Upper lobe of left lung (tissue), 6 donors: ENCODE measurements around the gene GNPNAT1. TPM values are rescaled to one million over a fixed set of nuclear protein-coding genes. Genes with fewer than 3 reads are reported as not detected.

ENCODE experiments used
- ATAC-seq, 2 donors: fragments of 200-7000 bp; cut with Tn5 transposase; one replicate each; pipeline ENCODE4 v1.9.1; 2022; ENCODE audit warnings: mild to moderate bottlenecking in 2 of 2, moderate library complexity in 2 of 2; ENCODE audit not compliant: low FRiP score in 2 of 2
- DNase-seq, 2 donors: peaks; one replicate each; pipeline ENCODE4 v3.0.0-alpha.2; 2019 to 2020
- H3K27ac ChIP-seq, 4 donors: fragments of 200-600 bp; sonication (generic); one replicate each; pipeline ENCODE4 v1.5.1; 2016 to 2019
- H3K27me3 ChIP-seq, 4 donors: fragments of 200-600 bp; sonication (generic); one replicate each; pipeline ENCODE4 v1.5.1; 2017 to 2019
- H3K36me3 ChIP-seq, 4 donors: fragments of 200-600 bp; sonication (generic); one replicate each; pipeline ENCODE4 v1.5.1; 2016 to 2019
- H3K4me1 ChIP-seq, 4 donors: fragments of 200-600 bp; sonication (generic); one replicate each; pipeline ENCODE4 v1.5.1; 2018 to 2019
- H3K4me3 ChIP-seq, 4 donors: fragments of 200-600 bp; sonication (generic); one replicate each; pipeline ENCODE4 v1.5.1; 2017 to 2019; ENCODE audit warnings: mild to moderate bottlenecking in 2 of 4, moderate library complexity in 1 of 4
- H3K9me3 ChIP-seq, 4 donors: fragments of 200-600 bp; sonication (generic); one replicate each; pipeline ENCODE4 v1.5.1; 2018 to 2019
- EP300 ChIP-seq, 4 donors: sonication (generic); formaldehyde crosslinking; IDR thresholded peaks; one replicate each; pipeline ENCODE4 v1.5.1; 2017; ENCODE audit warnings: antibody characterized with exemption in 4 of 4, control low read depth in 2 of 4
- POLR2A ChIP-seq, 4 donors: fragments of 450-650 bp; IDR thresholded peaks; one replicate each; pipeline ENCODE4 v1.5.1; 2016 to 2017; ENCODE audit warnings: antibody characterized with exemption in 4 of 4, mild to moderate bottlenecking in 2 of 4
- POLR2AphosphoS5 ChIP-seq, 2 donors: sonication (generic); formaldehyde crosslinking; IDR thresholded peaks; one replicate each; pipeline ENCODE4 v1.5.1; 2017; ENCODE audit warnings: antibody characterized with exemption in 2 of 2
- WGBS, 2 donors: methylation state at CpG; one replicate each; pipeline ENCODE4 v1.1.5; 2017 to 2018; 5-methylcytosine and 5-hydroxymethylcytosine counted together
- total RNA-seq, 6 donors: library from RNA; depleted of rRNA in 4 of 6; stranded (reverse); fragments of >200 nt in 4 of 6; gene quantifications; one replicate each; pipeline versions ENCODE4 v1.1.0 to v1.2.1, GENCODE V29; 2016 to 2021
- TF ChIP-seq, protein P1 (sequence below), 6 experiments: fragments of 450-650 bp in 4 of 6; fragments of 200-600 bp in 2 of 6; sonication (generic) in 2 of 6; IDR thresholded peaks; one replicate each; pipeline ENCODE4 v1.5.1; 2016 to 2019; ENCODE audit warnings: antibody characterized with exemption in 6 of 6
- donor health status: DM: no; HTN: no; CAD: no; lungs with moderate emphysema.
- donor health status: DM: no; HTN: yes; CAD: no; lungs with severe emphysema.

Gene GNPNAT1
- 10 to 100 TPM in 3 of 6 donors, 1 to 10 TPM in 3; 2.1 to 18.8 (median 10.9) TPM for total RNA-seq

DNA sequence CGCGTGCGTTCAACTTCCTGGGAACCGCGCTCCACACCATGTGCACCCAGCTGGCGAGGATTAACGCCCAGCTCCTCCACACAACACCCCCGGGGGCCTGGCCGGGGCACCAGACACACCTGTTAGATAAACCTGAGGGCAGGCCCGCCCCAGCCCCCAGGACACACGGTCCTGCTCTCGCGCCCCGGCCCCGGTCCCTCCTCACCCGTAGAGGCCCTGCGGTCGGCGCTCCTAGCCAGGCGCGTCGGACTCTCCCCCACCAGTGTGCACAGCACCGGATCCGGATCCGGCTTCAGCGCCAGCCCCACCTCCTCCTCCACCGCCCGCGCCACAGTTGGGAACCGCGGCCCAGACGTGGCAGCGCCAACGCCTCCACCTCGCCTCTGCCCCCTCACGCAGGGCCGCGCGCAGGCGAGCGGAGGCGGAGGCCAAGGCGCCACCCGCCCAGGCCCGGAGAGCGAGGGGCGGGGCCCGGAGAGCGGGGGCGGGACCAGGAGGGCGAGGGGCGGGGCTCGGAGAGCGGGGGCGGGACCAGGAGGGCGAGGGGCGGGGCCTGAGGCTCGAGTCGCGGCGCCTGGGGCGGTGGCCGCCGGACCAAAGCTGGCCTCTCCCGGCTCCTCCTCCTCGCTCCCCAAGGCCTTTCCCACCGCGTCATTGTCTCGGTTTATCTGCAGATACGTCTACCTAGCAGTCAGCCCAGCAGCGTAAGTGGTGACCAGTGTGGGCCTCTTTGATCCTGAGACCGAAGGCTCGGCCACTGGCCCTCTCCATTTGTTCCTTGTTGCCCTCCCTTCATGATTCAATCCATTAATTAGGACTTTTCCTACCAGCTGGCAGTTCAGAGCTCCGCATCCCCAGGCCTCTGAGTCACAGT lies at the start of gene GNPNAT1:
Gene GNPNAT1 (minus strand): TSS at position 385 of the 874 bp plus-strand sequence. CDS start 6,957 bp downstream, outside the sequence.
- DNase-seq = peak; percentile 88 to 97
- Histone ChIP-seq H3K4me3 (peak within 1 kb of the TSS; percentile 77 to 84 (median 83)), H3K36me3 (no peaks in the 10 kb centered on the region), H3K9me3 (no peaks in the 10 kb centered on the region), H3K27me3 (no peaks in the 10 kb centered on the region), H3K27ac (peak within 1 kb of the TSS; percentile 83 to 92 (median 90)), H3K4me1 (peaks cover 8 to 21% (median 16%) of the 10 kb centered on the region in 4 donors)
- peak; percentile 97 to 98 for ATAC-seq
- peak in 2 of 4 donors; percentile 39 to 72 for TF ChIP-seq POLR2A (IDR thresholded peaks at IDR 0.05)
- TF ChIP-seq, protein P1, sequence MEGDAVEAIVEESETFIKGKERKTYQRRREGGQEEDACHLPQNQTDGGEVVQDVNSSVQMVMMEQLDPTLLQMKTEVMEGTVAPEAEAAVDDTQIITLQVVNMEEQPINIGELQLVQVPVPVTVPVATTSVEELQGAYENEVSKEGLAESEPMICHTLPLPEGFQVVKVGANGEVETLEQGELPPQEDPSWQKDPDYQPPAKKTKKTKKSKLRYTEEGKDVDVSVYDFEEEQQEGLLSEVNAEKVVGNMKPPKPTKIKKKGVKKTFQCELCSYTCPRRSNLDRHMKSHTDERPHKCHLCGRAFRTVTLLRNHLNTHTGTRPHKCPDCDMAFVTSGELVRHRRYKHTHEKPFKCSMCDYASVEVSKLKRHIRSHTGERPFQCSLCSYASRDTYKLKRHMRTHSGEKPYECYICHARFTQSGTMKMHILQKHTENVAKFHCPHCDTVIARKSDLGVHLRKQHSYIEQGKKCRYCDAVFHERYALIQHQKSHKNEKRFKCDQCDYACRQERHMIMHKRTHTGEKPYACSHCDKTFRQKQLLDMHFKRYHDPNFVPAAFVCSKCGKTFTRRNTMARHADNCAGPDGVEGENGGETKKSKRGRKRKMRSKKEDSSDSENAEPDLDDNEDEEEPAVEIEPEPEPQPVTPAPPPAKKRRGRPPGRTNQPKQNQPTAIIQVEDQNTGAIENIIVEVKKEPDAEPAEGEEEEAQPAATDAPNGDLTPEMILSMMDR (IDR thresholded peaks at IDR 0.05) = no peak
- TF ChIP-seq POLR2AphosphoS5 (IDR thresholded peaks at IDR 0.05) = peak; percentile 79 to 88
- TF ChIP-seq EP300 (IDR thresholded peaks at IDR 0.05) = no peak
- 5 to 24% methylated on average over 4 to 35 of the region's 74 CpGs for WGBS, 2 donors

DNA sequence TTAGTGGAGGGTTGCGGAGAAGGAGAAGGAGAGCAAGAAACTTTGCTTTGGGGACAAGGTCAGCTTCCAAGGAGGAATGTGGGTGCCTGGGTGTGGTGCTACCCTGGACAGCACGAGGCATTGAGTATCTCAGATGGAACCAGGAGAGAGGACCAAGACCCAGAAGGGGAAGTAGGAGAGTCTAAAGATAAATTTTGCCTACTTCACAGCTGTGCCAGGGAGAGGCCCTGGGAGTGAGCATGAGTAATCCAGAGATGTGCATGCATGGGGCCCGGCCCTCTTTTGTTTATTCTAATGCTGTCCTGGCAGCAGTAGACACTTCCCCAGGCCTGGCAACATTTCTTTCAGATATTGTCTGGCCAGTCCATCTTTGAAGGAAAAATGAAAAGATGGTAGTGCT lies 49.5 kb upstream of the GNPNAT1 start:
- H3K4me1 ChIP-seq = peaks cover 3 to 12% (median 9%) of the 10 kb centered on the region in 4 donors
- H3K4me3 ChIP-seq = no peak overlapping the region
- peak in 1 of 2 donors; percentile 28 for DNase-seq
- peak overlapping the region in 1 of 4 donors; percentile 42 for H3K27ac ChIP-seq
- peak; percentile 30 to 89 for ATAC-seq
- WGBS, 2 donors = 49 to 57% methylated on average over 3 of the region's 3 CpGs
- H3K27me3 ChIP-seq = no peaks in the 10 kb centered on the region
- H3K9me3 ChIP-seq = no peaks in the 10 kb centered on the region
- TF ChIP-seq POLR2AphosphoS5 (IDR thresholded peaks at IDR 0.05) = no peak
- TF ChIP-seq, protein P1 (IDR thresholded peaks at IDR 0.05) = no peak
- no peak for TF ChIP-seq EP300 (IDR thresholded peaks at IDR 0.05)
- no peak for TF ChIP-seq POLR2A (IDR thresholded peaks at IDR 0.05)
- H3K36me3 ChIP-seq = no peaks in the 10 kb centered on the region

DNA sequence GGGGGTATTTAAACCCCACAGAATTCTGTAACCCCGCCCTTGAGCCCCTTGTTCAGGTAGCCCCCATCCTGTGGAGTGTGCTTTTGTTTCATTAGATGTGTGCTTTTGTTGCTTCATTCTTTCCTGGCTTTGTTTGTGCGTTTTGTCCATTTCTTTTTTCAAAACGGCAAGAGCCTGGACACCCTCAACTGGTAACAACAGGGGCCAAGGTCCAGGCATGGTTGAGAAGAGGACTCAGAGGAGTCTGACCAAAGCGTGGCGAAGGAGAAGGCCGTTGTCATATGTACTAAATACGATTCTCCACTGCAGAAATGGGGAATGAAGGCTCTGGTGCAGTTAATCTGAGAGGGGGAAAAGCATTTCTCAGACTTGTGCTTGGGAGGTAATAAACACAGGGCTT lies 46.0 kb upstream of the GNPNAT1 start:
- Histone ChIP-seq H3K4me1 (peaks cover 0 to 6% (median 4%) of the 10 kb centered on the region in 4 donors), H3K27me3 (no peaks in the 10 kb centered on the region), H3K27ac (no peak overlapping the region), H3K36me3 (no peaks in the 10 kb centered on the region), H3K9me3 (no peaks in the 10 kb centered on the region), H3K4me3 (no peak overlapping the region)
- no peak for TF ChIP-seq POLR2A (IDR thresholded peaks at IDR 0.05)
- TF ChIP-seq POLR2AphosphoS5 (IDR thresholded peaks at IDR 0.05) = no peak
- TF ChIP-seq, protein P1 (IDR thresholded peaks at IDR 0.05) = no peak
- TF ChIP-seq EP300 (IDR thresholded peaks at IDR 0.05) = no peak
- ATAC-seq = no peak
- no peak for DNase-seq
- WGBS, 2 donors = 88 to 89% methylated on average over 7 of the region's 7 CpGs

DNA sequence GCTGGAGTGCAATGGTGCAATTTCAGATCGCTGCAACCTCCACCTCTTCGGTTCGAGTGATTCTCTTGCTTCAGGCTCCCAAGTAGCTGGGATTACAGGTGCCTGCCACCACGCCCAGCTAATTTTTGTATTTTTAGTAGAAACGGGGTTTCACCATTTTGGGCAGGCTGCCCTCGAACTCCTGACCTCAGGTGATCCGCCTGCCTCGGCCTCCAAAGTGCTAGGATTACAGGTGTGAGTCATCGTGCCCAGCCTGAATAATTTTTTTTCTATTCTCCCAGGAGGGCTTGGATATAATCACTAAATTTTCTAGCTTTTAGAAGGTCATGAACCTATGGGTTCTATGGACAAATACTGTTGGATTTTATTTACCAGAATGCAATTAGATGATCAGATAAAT lies 44.7 kb upstream of the GNPNAT1 start:
- Histone ChIP-seq H3K27me3 (no peaks in the 10 kb centered on the region), H3K4me3 (no peak overlapping the region), H3K9me3 (no peaks in the 10 kb centered on the region), H3K36me3 (no peaks in the 10 kb centered on the region), H3K27ac (no peak overlapping the region), H3K4me1 (peaks cover 0 to 6% (median 4%) of the 10 kb centered on the region in 4 donors)
- TF ChIP-seq POLR2AphosphoS5 (IDR thresholded peaks at IDR 0.05) = no peak
- no peak for TF ChIP-seq POLR2A (IDR thresholded peaks at IDR 0.05)
- no peak for TF ChIP-seq EP300 (IDR thresholded peaks at IDR 0.05)
- TF ChIP-seq, protein P1 (IDR thresholded peaks at IDR 0.05) = no peak
- WGBS, 2 donors = 94 to 95% methylated on average over 9 of the region's 9 CpGs
- no peak for DNase-seq
- no peak for ATAC-seq
